ENCODE results near the gene TEX11.

DNA sequence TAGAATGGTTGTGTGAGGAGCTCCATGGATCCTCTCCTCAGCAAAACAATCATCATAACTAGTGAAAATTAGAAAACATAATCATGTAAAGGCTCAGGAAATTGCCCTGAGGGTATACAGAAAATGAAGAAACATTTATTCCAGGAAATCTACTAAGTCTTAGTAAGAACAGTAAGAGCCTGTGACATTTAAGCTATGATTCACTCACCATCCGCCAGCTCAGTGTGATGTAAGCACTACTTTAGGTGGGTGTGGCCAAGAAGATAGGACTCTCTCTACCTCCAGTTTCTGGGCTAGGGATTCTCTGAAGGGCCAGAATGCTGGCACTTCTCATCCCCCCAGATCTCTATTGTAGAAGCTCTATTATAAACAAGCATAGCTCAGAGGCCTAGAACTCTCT is 316.4 kb downstream of the TEX11 start:
- TF ChIP-seq, protein P1, sequence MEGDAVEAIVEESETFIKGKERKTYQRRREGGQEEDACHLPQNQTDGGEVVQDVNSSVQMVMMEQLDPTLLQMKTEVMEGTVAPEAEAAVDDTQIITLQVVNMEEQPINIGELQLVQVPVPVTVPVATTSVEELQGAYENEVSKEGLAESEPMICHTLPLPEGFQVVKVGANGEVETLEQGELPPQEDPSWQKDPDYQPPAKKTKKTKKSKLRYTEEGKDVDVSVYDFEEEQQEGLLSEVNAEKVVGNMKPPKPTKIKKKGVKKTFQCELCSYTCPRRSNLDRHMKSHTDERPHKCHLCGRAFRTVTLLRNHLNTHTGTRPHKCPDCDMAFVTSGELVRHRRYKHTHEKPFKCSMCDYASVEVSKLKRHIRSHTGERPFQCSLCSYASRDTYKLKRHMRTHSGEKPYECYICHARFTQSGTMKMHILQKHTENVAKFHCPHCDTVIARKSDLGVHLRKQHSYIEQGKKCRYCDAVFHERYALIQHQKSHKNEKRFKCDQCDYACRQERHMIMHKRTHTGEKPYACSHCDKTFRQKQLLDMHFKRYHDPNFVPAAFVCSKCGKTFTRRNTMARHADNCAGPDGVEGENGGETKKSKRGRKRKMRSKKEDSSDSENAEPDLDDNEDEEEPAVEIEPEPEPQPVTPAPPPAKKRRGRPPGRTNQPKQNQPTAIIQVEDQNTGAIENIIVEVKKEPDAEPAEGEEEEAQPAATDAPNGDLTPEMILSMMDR (IDR thresholded peaks at IDR 0.05; ENCODE audit: low read depth, low read length), result no peak
- TF ChIP-seq MYC (IDR thresholded peaks at IDR 0.05; ENCODE audit: low read depth, low read length), result no peak
- TF ChIP-seq POLR2A (IDR thresholded peaks at IDR 0.05; ENCODE audit: extremely low read depth, insufficient read length), result no peak
- TF ChIP-seq, protein P2, sequence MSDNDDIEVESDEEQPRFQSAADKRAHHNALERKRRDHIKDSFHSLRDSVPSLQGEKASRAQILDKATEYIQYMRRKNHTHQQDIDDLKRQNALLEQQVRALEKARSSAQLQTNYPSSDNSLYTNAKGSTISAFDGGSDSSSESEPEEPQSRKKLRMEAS (IDR thresholded peaks at IDR 0.05; ENCODE audit: low read depth, low read length), result no peak

Measured in NB4 (cell line).